Suprapubic skin (tissue), 4 donors: ENCODE measurements around the gene KANSL3.

Experiments
- CTCF ChIP-seq, 2 donors: fragments of 200-600 bp in 1 of 2; fragments of 450-650 bp in 1 of 2; sonication (generic) in 1 of 2; IDR thresholded peaks; one replicate each; pipeline ENCODE4 v1.5.1; 2016 to 2019; ENCODE audit warnings: antibody characterized with exemption in 2 of 2, mild to moderate bottlenecking in 1 of 2, moderate library complexity in 1 of 2
- EP300 ChIP-seq: sonication (generic); formaldehyde crosslinking; IDR thresholded peaks from one replicate; pipeline ENCODE4 v1.6.1; 2017; ENCODE audit warnings: antibody characterized with exemption
- POLR2A ChIP-seq, 2 donors: fragments of 450-650 bp; IDR thresholded peaks; one replicate each; pipeline ENCODE4 v1.6.1; 2017; ENCODE audit warnings: antibody characterized with exemption in 2 of 2, mild to moderate bottlenecking in 2 of 2, moderate library complexity in 2 of 2
- POLR2AphosphoS5 ChIP-seq, 3 donors: sonication (generic); formaldehyde crosslinking; IDR thresholded peaks; one replicate each; pipeline ENCODE4 v1.6.1; 2017; ENCODE audit warnings: antibody characterized with exemption in 3 of 3

GRCh38 chr2:96568094-96568493 lies 70.0 kb downstream of the KANSL3 start:
- TF ChIP-seq CTCF (IDR thresholded peaks at IDR 0.05) (no peak), POLR2AphosphoS5 (IDR thresholded peaks at IDR 0.05) (no peak), EP300 (no peak), POLR2A (IDR thresholded peaks at IDR 0.05) (no peak)
